NCI-H2029 (cell line): ENCODE data around the gene CEACAM7.
"Not testable (repeated sequence)": the region's sequence is repeated elsewhere in the genome, so short reads cannot be mapped to it uniquely, and the experiment has no call there.

Experiments used
- DNase-seq: peaks from one replicate; lab custom pipeline; 2025; lab: John Stamatoyannopoulos, UW

The CEACAM7 gene

GRCh38 chr19:41656756-41657155, 31.3 kb downstream of the CEACAM7 start:
- DNase-seq = not testable (repeated sequence)

- no peak for DNase-seq
These were observed 35.8 kb downstream of the CEACAM7 start for GRCh38 chr19:41652250-41652649.

GRCh38 chr19:41649827-41650226, 38.2 kb downstream of the CEACAM7 start:
- no peak for DNase-seq

GRCh38 chr19:41646589-41647204, 41.4 kb downstream of the CEACAM7 start:
- DNase-seq = no peak

- peak; percentile 40 for DNase-seq
These were observed 46.1 kb downstream of the CEACAM7 start for GRCh38 chr19:41641879-41642485.

- no peak for DNase-seq
These were observed 49.4 kb downstream of the CEACAM7 start for GRCh38 chr19:41638641-41639081.

- DNase-seq = no peak
These were observed 50.6 kb downstream of the CEACAM7 start for GRCh38 chr19:41637484-41637883.

- no peak for DNase-seq
These were observed 59.9 kb downstream of the CEACAM7 start for GRCh38 chr19:41627966-41628675.

GRCh38 chr19:41626877-41627276, 61.2 kb downstream of the CEACAM7 start, which contains the start of gene CEACAM4:
CEACAM4 (minus strand) TSS chr19:41627074; CDS start chr19:41626963, 111 bp downstream.
- DNase-seq = no peak

- no peak for DNase-seq
These were observed 61.8 kb downstream of the CEACAM7 start for GRCh38 chr19:41626278-41626677.

- DNase-seq = no peak
These were observed 63.1 kb downstream of the CEACAM7 start for GRCh38 chr19:41624937-41625336.

- DNase-seq = no peak
These were observed 63.6 kb downstream of the CEACAM7 start for GRCh38 chr19:41624515-41624914.

- no peak for DNase-seq
These were observed 64.7 kb downstream of the CEACAM7 start for GRCh38 chr19:41623360-41623759.
